ENCODE data around the gene MRPS6. TPM values are rescaled to one million over a fixed set of nuclear protein-coding genes. Genes with fewer than 3 reads are reported as not detected.

MRPS6 gene
- total RNA-seq, 1 donor from 2014 or later = 42.4 TPM

DNA sequence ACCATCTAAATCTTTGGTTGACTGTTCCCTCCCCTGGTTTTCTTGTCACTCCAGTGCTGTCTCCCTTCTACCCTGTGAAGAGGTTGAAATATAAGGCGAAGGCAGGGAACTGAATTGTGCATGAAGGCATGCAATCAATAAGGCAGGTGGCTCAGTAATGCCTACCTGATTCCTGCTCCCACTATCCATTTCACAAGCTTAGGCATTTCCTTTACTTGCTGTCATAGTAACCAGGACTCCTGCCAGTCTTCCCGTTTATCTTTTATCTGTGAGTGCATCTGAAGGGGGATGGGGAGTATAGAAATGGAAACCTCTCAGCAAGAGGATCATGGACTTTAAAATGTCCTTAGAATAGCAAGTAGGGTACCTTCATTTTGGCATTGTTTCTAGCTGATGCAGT, 40.5 kb downstream of the MRPS6 start:
- TF ChIP-seq, protein P1, sequence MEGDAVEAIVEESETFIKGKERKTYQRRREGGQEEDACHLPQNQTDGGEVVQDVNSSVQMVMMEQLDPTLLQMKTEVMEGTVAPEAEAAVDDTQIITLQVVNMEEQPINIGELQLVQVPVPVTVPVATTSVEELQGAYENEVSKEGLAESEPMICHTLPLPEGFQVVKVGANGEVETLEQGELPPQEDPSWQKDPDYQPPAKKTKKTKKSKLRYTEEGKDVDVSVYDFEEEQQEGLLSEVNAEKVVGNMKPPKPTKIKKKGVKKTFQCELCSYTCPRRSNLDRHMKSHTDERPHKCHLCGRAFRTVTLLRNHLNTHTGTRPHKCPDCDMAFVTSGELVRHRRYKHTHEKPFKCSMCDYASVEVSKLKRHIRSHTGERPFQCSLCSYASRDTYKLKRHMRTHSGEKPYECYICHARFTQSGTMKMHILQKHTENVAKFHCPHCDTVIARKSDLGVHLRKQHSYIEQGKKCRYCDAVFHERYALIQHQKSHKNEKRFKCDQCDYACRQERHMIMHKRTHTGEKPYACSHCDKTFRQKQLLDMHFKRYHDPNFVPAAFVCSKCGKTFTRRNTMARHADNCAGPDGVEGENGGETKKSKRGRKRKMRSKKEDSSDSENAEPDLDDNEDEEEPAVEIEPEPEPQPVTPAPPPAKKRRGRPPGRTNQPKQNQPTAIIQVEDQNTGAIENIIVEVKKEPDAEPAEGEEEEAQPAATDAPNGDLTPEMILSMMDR (IDR thresholded peaks at IDR 0.05; ENCODE audit: unreplicated experiment) = no peak
- Mint-ChIP-seq H3K27ac (ENCODE audit: unreplicated experiment) (no peak overlapping the region), H3K36me3 (ENCODE audit: low read depth, unreplicated experiment) (no peaks in the 10 kb centered on the region), H3K9me3 (ENCODE audit: unreplicated experiment) (no peaks in the 10 kb centered on the region), H3K4me1 (ENCODE audit: unreplicated experiment) (peaks cover 7% of the 10 kb centered on the region), H3K27me3 (ENCODE audit: unreplicated experiment) (no peaks in the 10 kb centered on the region), H3K4me3 (ENCODE audit: unreplicated experiment) (no peak overlapping the region)
- no peak for DNase-seq (ENCODE audit: low spot score)

DNA sequence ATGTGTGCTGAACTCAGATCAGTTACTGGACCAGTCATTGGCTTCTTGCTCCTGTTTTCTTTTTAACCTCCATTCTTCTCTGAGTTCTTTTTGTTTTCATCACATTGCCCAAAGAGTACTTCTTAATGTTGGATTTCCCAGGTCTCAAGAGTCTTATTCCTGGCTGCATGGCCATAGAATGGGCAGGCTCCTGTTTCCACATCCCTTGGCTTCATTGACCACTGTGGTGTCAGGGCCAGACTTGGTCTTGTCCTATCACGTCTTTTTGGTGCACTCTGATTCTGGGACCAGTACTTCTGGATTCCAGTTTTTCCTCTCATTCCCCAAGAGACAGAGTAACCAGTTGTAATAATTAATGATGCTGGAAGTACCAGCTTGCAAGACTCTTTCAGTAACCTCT, 41.8 kb downstream of the MRPS6 start:
- no peak overlapping the region for H3K4me3 Mint-ChIP-seq (ENCODE audit: unreplicated experiment)
- H3K27me3 Mint-ChIP-seq (ENCODE audit: unreplicated experiment) = no peaks in the 10 kb centered on the region
- DNase-seq (ENCODE audit: low spot score) = no peak
- peaks cover 7% of the 10 kb centered on the region for H3K4me1 Mint-ChIP-seq (ENCODE audit: unreplicated experiment)
- no peaks in the 10 kb centered on the region for H3K9me3 Mint-ChIP-seq (ENCODE audit: unreplicated experiment)
- no peak overlapping the region for H3K27ac Mint-ChIP-seq (ENCODE audit: unreplicated experiment)
- H3K36me3 Mint-ChIP-seq (ENCODE audit: low read depth, unreplicated experiment) = no peaks in the 10 kb centered on the region
- TF ChIP-seq, protein P1 (IDR thresholded peaks at IDR 0.05; ENCODE audit: unreplicated experiment) = no peak

DNA sequence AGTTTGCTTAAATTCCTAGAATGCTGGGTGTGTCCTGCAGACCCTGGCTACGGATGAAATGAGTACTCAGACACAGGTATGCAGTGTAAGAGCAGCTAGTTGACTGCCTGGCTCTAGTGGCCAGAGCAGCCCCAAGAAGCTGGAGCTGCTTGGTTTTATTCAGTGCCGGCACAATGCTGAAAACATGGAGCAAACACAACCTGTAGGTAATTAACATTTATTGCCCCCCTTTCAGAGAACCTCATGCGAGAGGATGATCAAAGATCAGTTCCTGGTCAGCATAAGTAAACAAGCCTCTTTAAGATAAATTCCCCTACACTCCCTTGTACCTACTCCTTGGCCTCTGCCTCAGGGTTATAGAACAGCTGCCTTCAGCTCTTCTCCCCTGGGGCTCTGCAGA, 43.2 kb downstream of the MRPS6 start:
- TF ChIP-seq, protein P1 (IDR thresholded peaks at IDR 0.05; ENCODE audit: unreplicated experiment) = no peak
- no peak overlapping the region for H3K4me3 Mint-ChIP-seq (ENCODE audit: unreplicated experiment)
- H3K36me3 Mint-ChIP-seq (ENCODE audit: low read depth, unreplicated experiment) = no peaks in the 10 kb centered on the region
- H3K9me3 Mint-ChIP-seq (ENCODE audit: unreplicated experiment) = no peaks in the 10 kb centered on the region
- peaks cover 7% of the 10 kb centered on the region for H3K4me1 Mint-ChIP-seq (ENCODE audit: unreplicated experiment)
- no peak for DNase-seq (ENCODE audit: low spot score)
- H3K27ac Mint-ChIP-seq (ENCODE audit: unreplicated experiment) = no peak overlapping the region
- no peaks in the 10 kb centered on the region for H3K27me3 Mint-ChIP-seq (ENCODE audit: unreplicated experiment)

DNA sequence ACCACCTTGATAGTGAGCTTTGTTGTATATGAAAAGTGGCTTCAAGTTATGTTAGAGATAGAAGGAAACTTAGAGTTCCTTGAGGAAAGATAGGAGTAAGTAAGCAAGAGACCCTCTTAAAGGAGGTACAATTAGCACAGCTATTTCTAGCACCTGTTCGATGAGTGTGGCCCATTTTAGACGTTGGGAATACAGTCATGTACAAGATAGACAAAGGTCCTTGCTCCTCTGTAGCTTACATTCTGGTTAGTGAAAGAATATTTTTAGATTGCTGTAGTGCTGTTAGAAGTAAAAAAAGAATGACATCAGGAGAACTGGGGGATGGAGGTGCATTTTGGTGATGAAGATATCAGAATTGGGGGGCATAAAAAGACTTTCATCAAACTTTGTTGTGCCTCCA, 47.5 kb downstream of the MRPS6 start:
- no peak for DNase-seq (ENCODE audit: low spot score)
- H3K27me3 Mint-ChIP-seq (ENCODE audit: unreplicated experiment) = peaks cover 2% of the 10 kb centered on the region
- H3K9me3 Mint-ChIP-seq (ENCODE audit: unreplicated experiment) = no peaks in the 10 kb centered on the region
- H3K27ac Mint-ChIP-seq (ENCODE audit: unreplicated experiment) = no peak overlapping the region
- TF ChIP-seq, protein P1 (IDR thresholded peaks at IDR 0.05; ENCODE audit: unreplicated experiment) = no peak
- no peaks in the 10 kb centered on the region for H3K36me3 Mint-ChIP-seq (ENCODE audit: low read depth, unreplicated experiment)
- no peaks in the 10 kb centered on the region for H3K4me1 Mint-ChIP-seq (ENCODE audit: unreplicated experiment)
- H3K4me3 Mint-ChIP-seq (ENCODE audit: unreplicated experiment) = no peak overlapping the region

DNA sequence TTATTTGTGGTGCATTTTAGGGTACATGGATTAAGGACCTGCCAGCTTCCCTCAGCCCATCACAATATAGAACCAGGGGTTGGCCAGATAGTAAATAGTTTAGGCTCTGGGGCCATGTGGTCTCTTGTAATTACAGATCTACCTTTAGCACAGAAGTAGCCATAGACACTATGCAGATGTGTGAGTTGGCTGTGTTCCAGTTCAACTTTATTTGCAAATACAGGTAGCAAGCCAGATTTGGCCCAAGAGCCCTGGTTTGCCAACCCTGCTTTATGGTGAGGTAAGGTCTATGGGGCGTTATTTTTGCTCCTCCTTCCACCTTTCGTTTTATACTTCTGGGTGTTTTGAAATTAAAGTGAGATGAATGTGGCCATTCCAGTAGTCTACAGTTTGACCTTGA, 48.7 kb downstream of the MRPS6 start:
- Mint-ChIP-seq H3K4me1 (ENCODE audit: unreplicated experiment) (no peaks in the 10 kb centered on the region), H3K27me3 (ENCODE audit: unreplicated experiment) (peaks cover 2% of the 10 kb centered on the region), H3K9me3 (ENCODE audit: unreplicated experiment) (no peaks in the 10 kb centered on the region), H3K4me3 (ENCODE audit: unreplicated experiment) (no peak overlapping the region), H3K27ac (ENCODE audit: unreplicated experiment) (no peak overlapping the region), H3K36me3 (ENCODE audit: low read depth, unreplicated experiment) (no peaks in the 10 kb centered on the region)
- TF ChIP-seq, protein P1 (IDR thresholded peaks at IDR 0.05; ENCODE audit: unreplicated experiment) = no peak
- no peak for DNase-seq (ENCODE audit: low spot score)
